Small intestine (tissue), 16 donors: ENCODE measurements around the gene TUNAR. TPM values are rescaled to one million over a fixed set of nuclear protein-coding genes. Genes with fewer than 3 reads are reported as not detected.
A peak's percentile ranks its signal among the peaks of the same experiment; 100 is the strongest.

ENCODE experiments used
- DNase-seq, 2 donors: peaks; one replicate each; pipeline versions ENCODE4 v3.0.0 to v3.0.0-alpha.2; 2013
- FAIRE-seq: peaks from 2 replicates; lab custom pipeline; 2012; peaks lifted over from hg19 to GRCh38; lab: Jason Lieb, UNC
- H3K27ac ChIP-seq, 3 donors: one replicate each; pipeline ENCODE4 v1.5.1; 2013; ENCODE audit warnings: low read length in 2 of 3, mild to moderate bottlenecking in 2 of 3, control low read depth in 1 of 3, inconsistent platforms in 1 of 3, low read depth in 1 of 3, moderate library complexity in 1 of 3
- H3K27me3 ChIP-seq, 3 donors: one replicate each; pipeline ENCODE4 v1.6.1; 2013; ENCODE audit warnings: low read length in 3 of 3, inconsistent platforms in 1 of 3; ENCODE audit not compliant: control insufficient read depth in 3 of 3, insufficient read depth in 3 of 3
- H3K36me3 ChIP-seq, 3 donors: one replicate each; pipeline ENCODE4 v1.6.1; 2013; ENCODE audit warnings: low read length in 3 of 3, inconsistent platforms in 1 of 3, low read depth in 1 of 3, mild to moderate bottlenecking in 1 of 3, moderate library complexity in 1 of 3; ENCODE audit not compliant: control insufficient read depth in 3 of 3, insufficient read depth in 2 of 3
- H3K4me1 ChIP-seq, 3 donors: one replicate each; pipeline ENCODE4 v1.6.1; 2013; ENCODE audit warnings: low read length in 2 of 3, inconsistent platforms in 1 of 3, low read depth in 1 of 3, mild to moderate bottlenecking in 1 of 3, moderate library complexity in 1 of 3; ENCODE audit not compliant: control insufficient read depth in 3 of 3, insufficient read depth in 2 of 3
- H3K4me3 ChIP-seq, 3 donors: one replicate each; pipeline ENCODE4 v1.5.1; 2013; ENCODE audit warnings: low read length in 3 of 3, control low read depth in 1 of 3, inconsistent platforms in 1 of 3, low read depth in 1 of 3, mild to moderate bottlenecking in 1 of 3, moderate library complexity in 1 of 3
- H3K9me3 ChIP-seq, 2 donors: one replicate each; pipeline ENCODE4 v1.6.1; 2013; ENCODE audit warnings: low read depth in 1 of 2, low read length in 1 of 2; ENCODE audit not compliant: control insufficient read depth in 2 of 2, insufficient read depth in 1 of 2
- WGBS, 3 donors: extraction: QIAGEN DNeasy Blood & Tissue Kit; methylation state at CpG; one replicate each; pipeline ENCODE4 v1.1.7; 2013; 5-methylcytosine and 5-hydroxymethylcytosine counted together
- long read RNA-seq, 10 donors: transcript quantifications; one replicate each; lab custom pipeline, GENCODE V29; 2026
- polyA plus RNA-seq, 4 donors: library from polyadenylated mRNA; stranded (reverse) in 3 of 4; unstranded in 1 of 4; fragments of 200-250 nt in 3 of 4; fragments of 120-200 nt in 1 of 4; gene quantifications; one replicate each; pipeline versions ENCODE4 v1.2.1 to v1.2.3, GENCODE V29; 2013
- donor health status: healthy with polysubstance abuse.
- donor health status: control.
- donor health status: control.
- donor health status: Bipolar disorder and iron deficiency.
- donor health status: healthy.

Gene TUNAR
- 1 to 10 TPM in 1 of 4 donors, under 1 TPM in 1, not detected in 2; 0.18 to 2.0 TPM for polyA plus RNA-seq
- long read RNA-seq, donor 1 = 0 reads
- long read RNA-seq, donor 2 = 0 reads
- long read RNA-seq, donor 3 = 0 reads
- long read RNA-seq, donor 4 = 0 reads
- long read RNA-seq, donor 5 = 0 reads
- long read RNA-seq, donor 6 = 0 reads
- long read RNA-seq, donor 7 = 0 reads
- long read RNA-seq, donor 8 = 0 reads
- long read RNA-seq, donor 9 = 0 reads
- long read RNA-seq, donor 10, partial matches to known transcripts = 0 of 1 reads
- long read RNA-seq, donor 10, other reads (novel, unspliced or antisense) = 0 of 1 reads

DNA sequence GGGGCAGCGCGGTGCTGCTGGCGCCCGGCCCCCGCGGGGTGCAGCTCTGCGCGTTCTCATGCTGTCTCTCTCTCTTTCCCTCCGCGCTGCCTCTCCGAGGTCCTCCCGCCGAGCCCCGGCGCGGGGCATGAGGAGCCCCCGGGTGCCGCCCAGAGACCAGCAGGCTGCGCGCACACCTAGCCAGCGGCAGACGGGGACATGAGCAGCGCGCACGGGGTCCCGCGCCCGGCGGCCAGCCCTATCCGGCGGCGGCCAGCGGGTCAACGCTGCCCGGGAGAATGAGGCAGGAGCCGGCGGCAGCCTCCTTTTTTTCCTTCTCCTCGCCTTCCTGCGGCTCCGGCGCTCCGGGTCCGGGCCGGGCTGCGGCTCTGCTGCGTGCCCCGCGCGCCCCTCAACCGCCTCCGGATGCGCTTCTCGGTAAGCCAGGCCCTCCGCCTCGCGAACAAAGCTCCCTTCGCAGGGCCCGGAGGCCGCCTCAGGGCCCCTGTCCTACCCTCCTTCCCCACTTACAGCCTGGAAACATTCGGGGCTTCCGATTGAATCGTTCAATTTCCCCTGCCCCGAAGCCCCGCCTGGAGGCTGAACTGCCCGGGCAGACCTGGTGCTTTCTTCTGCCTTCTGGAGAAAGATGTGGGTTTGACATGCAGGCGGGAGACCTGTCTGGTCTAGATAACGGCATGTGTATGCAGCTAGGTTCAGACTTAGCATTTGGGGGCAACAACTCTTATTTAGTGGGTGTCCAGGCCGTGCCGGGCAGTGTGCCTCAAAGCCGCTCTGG is at the start of gene TUNAR:
Gene TUNAR, plus strand, starts transcription at position 72 of the 778 bp plus-strand sequence.
- 5 to 19% (median 12%) methylated on average over 35 to 70 of the region's 70 CpGs for WGBS, 3 donors

GRCh38 chr14:95828649-95829265 is 47.9 kb upstream of the TUNAR start:
- DNase-seq = no peak
- H3K9me3 ChIP-seq = no peaks in the 10 kb centered on the region
- no peak for FAIRE-seq
- no peaks in the 10 kb centered on the region for H3K36me3 ChIP-seq
- H3K4me3 ChIP-seq = no peak overlapping the region
- H3K27me3 ChIP-seq = peaks cover 0 to 11% (median 0%) of the 10 kb centered on the region in 3 donors
- H3K4me1 ChIP-seq = no peaks in the 10 kb centered on the region
- no peak overlapping the region for H3K27ac ChIP-seq
- WGBS, 3 donors = 67 to 81% (median 79%) methylated on average over 3 of the region's 3 CpGs

More for the DNA sequence above, at the start of gene TUNAR:
- H3K4me3 ChIP-seq = no peak within 1 kb of the TSS
- no peaks in the 10 kb centered on the region for H3K36me3 ChIP-seq
- H3K4me1 ChIP-seq = no peaks in the 10 kb centered on the region
- no peaks in the 10 kb centered on the region for H3K9me3 ChIP-seq
- H3K27ac ChIP-seq = no peak within 1 kb of the TSS
- no peak for FAIRE-seq
- DNase-seq = peak in 1 of 2 donors; percentile 6
- peaks cover 0 to 33% (median 18%) of the 10 kb centered on the region in 3 donors for H3K27me3 ChIP-seq

DNA sequence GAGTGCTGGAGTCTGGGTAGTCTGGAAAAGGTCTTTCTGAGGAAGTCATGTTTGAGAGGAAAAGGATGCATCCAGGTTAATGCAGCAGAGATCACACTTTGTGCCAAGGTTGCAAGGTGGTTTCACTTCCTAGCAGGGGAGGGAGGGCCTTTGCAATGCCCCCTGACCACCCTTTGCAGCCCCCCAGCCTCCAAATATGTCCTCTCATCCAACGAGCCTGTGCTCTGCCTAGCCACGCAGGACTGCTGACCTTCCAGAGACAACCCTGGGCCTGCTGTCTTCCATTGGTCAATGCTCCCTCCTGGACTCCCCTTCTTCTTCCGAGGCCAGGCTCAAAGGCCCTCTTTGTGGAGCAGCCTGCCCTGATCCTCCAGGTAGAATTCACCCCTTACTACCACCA is 47.3 kb upstream of the TUNAR start:
- H3K27me3 ChIP-seq = peaks cover 0 to 11% (median 0%) of the 10 kb centered on the region in 3 donors
- H3K9me3 ChIP-seq = no peaks in the 10 kb centered on the region
- no peak for FAIRE-seq
- H3K27ac ChIP-seq = no peak overlapping the region
- no peaks in the 10 kb centered on the region for H3K36me3 ChIP-seq
- 72 to 82% (median 72%) methylated on average over 3 of the region's 3 CpGs for WGBS, 3 donors
- no peak overlapping the region for H3K4me3 ChIP-seq
- no peaks in the 10 kb centered on the region for H3K4me1 ChIP-seq
- no peak for DNase-seq

- 46 to 52% (median 47%) methylated on average over 3 of the region's 3 CpGs for WGBS, 3 donors
- H3K36me3 ChIP-seq = no peaks in the 10 kb centered on the region
- peaks cover 0 to 11% (median 0%) of the 10 kb centered on the region in 3 donors for H3K27me3 ChIP-seq
- H3K27ac ChIP-seq = no peak overlapping the region
- H3K9me3 ChIP-seq = no peaks in the 10 kb centered on the region
- H3K4me1 ChIP-seq = no peaks in the 10 kb centered on the region
- FAIRE-seq (no peak), DNase-seq (no peak)
- no peak overlapping the region for H3K4me3 ChIP-seq
These were observed 46.2 kb upstream of the TUNAR start for GRCh38 chr14:95830386-95830785.

- DNase-seq (no peak), FAIRE-seq (no peak)
- 70 to 89% (median 85%) methylated on average over 2 of the region's 2 CpGs for WGBS, 3 donors
- no peak overlapping the region for H3K4me3 ChIP-seq
- no peaks in the 10 kb centered on the region for H3K9me3 ChIP-seq
- no peaks in the 10 kb centered on the region for H3K36me3 ChIP-seq
- H3K4me1 ChIP-seq = no peaks in the 10 kb centered on the region
- no peak overlapping the region for H3K27ac ChIP-seq
- peaks cover 0 to 11% (median 0%) of the 10 kb centered on the region in 3 donors for H3K27me3 ChIP-seq
These were observed 45.6 kb upstream of the TUNAR start for GRCh38 chr14:95831041-95831440.

- no peak overlapping the region for H3K27ac ChIP-seq
- no peak overlapping the region for H3K4me3 ChIP-seq
- FAIRE-seq (no peak), DNase-seq (no peak)
- H3K27me3 ChIP-seq = peaks cover 0 to 11% (median 0%) of the 10 kb centered on the region in 3 donors
- no peaks in the 10 kb centered on the region for H3K9me3 ChIP-seq
- no peaks in the 10 kb centered on the region for H3K36me3 ChIP-seq
- H3K4me1 ChIP-seq = no peaks in the 10 kb centered on the region
- WGBS, 3 donors = 35 to 41% (median 38%) methylated on average over 5 of the region's 5 CpGs
These were observed 45.2 kb upstream of the TUNAR start for GRCh38 chr14:95831468-95831867.

GRCh38 chr14:95832012-95832411 is 44.6 kb upstream of the TUNAR start:
- FAIRE-seq (no peak), DNase-seq (no peak)
- no peaks in the 10 kb centered on the region for H3K4me1 ChIP-seq
- 34 to 43% (median 39%) methylated on average over 8 of the region's 8 CpGs for WGBS, 3 donors
- no peaks in the 10 kb centered on the region for H3K36me3 ChIP-seq
- H3K9me3 ChIP-seq = no peaks in the 10 kb centered on the region
- H3K4me3 ChIP-seq = no peak overlapping the region
- H3K27me3 ChIP-seq = peaks cover 0 to 10% (median 0%) of the 10 kb centered on the region in 3 donors
- H3K27ac ChIP-seq = no peak overlapping the region

DNA sequence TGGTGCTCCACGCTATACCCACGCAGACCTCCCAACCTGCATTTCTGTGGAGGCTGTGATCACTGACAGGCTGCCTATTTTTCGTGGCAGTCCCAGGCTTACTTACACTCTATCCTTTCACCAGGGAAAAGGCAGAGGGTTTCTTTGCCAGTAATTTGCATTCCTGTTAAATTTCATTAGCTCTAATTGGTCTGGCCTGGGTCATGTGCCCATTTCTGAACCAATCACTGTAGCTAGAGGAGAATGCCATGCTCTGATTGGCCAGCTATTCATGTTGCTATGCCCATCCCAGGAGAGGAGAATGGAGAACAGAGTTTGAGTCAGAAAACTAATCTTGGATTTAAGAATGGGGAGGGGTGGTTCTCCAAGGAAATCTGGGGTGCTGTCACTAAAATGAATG is 43.2 kb upstream of the TUNAR start:
- H3K27me3 ChIP-seq = peaks cover 0 to 10% (median 0%) of the 10 kb centered on the region in 3 donors
- H3K9me3 ChIP-seq = no peaks in the 10 kb centered on the region
- no peak overlapping the region for H3K4me3 ChIP-seq
- WGBS, 3 donors = 59 to 81% (median 67%) methylated on average over 3 of the region's 3 CpGs
- no peak overlapping the region for H3K27ac ChIP-seq
- no peaks in the 10 kb centered on the region for H3K4me1 ChIP-seq
- H3K36me3 ChIP-seq = no peaks in the 10 kb centered on the region
- FAIRE-seq (no peak), DNase-seq (no peak)
